Measurements from ENCODE around the gene PAOX. TPM values are rescaled to one million over a fixed set of nuclear protein-coding genes. Genes with fewer than 3 reads are reported as not detected.

Gene PAOX
- total and polyA plus RNA-seq, 9 of the 15 experiments (the other 6 are each of a cell fraction or from before 2014, with no cell fraction given) = 0.80 to 6.4 (median 2.6) TPM

- TF ChIP-seq TFAP4 (CRISPR knock-in tag; IDR thresholded peaks at IDR 0.05; ENCODE audit: borderline replicate concordance) = peak; percentile 60; the same call in 1 of the 2 replicates
- no peak for TF ChIP-seq ZNF609 (CRISPR knock-in tag; IDR thresholded peaks at IDR 0.05; ENCODE audit: borderline replicate concordance)
- TF ChIP-seq ARID2 (IDR thresholded peaks at IDR 0.05) = no peak
- TF ChIP-seq ZFP30 (CRISPR knock-in tag; IDR thresholded peaks at IDR 0.05; ENCODE audit: borderline replicate concordance) = no peak
- TF ChIP-seq MCM5 (IDR thresholded peaks at IDR 0.05; ENCODE audit: low read depth) = no peak
- TF ChIP-seq ZNF274 (IDR thresholded peaks at IDR 0.05; ENCODE audit: borderline replicate concordance, low read depth, low read length) = no peak
- no peak for TF ChIP-seq ADNP (tag; IDR thresholded peaks at IDR 0.05)
- no peak for TF ChIP-seq BCL6 (CRISPR knock-in tag; IDR thresholded peaks at IDR 0.05)
- TF ChIP-seq SMARCC2 (IDR thresholded peaks at IDR 0.05; ENCODE audit: low read depth) = no peak
- TF ChIP-seq, protein P1, sequence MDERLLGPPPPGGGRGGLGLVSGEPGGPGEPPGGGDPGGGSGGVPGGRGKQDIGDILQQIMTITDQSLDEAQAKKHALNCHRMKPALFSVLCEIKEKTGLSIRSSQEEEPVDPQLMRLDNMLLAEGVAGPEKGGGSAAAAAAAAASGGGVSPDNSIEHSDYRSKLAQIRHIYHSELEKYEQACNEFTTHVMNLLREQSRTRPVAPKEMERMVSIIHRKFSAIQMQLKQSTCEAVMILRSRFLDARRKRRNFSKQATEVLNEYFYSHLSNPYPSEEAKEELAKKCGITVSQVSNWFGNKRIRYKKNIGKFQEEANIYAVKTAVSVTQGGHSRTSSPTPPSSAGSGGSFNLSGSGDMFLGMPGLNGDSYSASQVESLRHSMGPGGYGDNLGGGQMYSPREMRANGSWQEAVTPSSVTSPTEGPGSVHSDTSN (CRISPR knock-in tag; IDR thresholded peaks at IDR 0.05; ENCODE audit: low read depth) = no peak
- TF ChIP-seq, protein P1 (tag; conservative IDR thresholded peaks at IDR 0.05; ENCODE audit: low read depth) = no peak
- TF ChIP-seq NCOA1 (IDR thresholded peaks at IDR 0.05; ENCODE audit: low read depth) = no peak
- no peak for TF ChIP-seq PTBP1 (IDR thresholded peaks at IDR 0.05; ENCODE audit: low read depth, low read length)
- no peak for TF ChIP-seq HMGN3 (IDR thresholded peaks at IDR 0.05; ENCODE audit: borderline replicate concordance, extremely low read depth, insufficient read length, low read depth, low read length)
- no peak for TF ChIP-seq CREB5 (CRISPR knock-in tag; IDR thresholded peaks at IDR 0.05)
- TF ChIP-seq RBFOX2 (IDR thresholded peaks at IDR 0.05; ENCODE audit: low read depth, low read length) = peak; percentile 88
- TF ChIP-seq ZNF3 (CRISPR knock-in tag; IDR thresholded peaks at IDR 0.05) = no peak
Measured at GRCh38 chr10:133373174-133374090, 5.6 kb upstream of the PAOX start, which contains the start of gene ECHS1 (continued).

Data from K562 (cell line).